ENCODE data around the gene CFHR2. TPM values are rescaled to one million over a fixed set of nuclear protein-coding genes. Genes with fewer than 3 reads are reported as not detected.

CFHR2 gene
- total RNA-seq, 1 donor from 2014 or later = not detected

- H3K27me3 Mint-ChIP-seq = no peaks in the 10 kb centered on the region
- H3K36me3 Mint-ChIP-seq (ENCODE audit: insufficient read depth) = peaks cover 7% of the 10 kb centered on the region
- no peak for TF ChIP-seq CTCF (IDR thresholded peaks at IDR 0.05; ENCODE audit: unreplicated experiment)
- no peak overlapping the region for H3K4me3 Mint-ChIP-seq (ENCODE audit: low read depth)
- no peak overlapping the region for H3K27ac Mint-ChIP-seq
- DNase-seq (ENCODE audit: low spot score, unreplicated experiment) = no peak
- H3K4me1 Mint-ChIP-seq (ENCODE audit: low read depth) = peaks cover 6% of the 10 kb centered on the region
- peaks cover 19% of the 10 kb centered on the region for H3K9me3 Mint-ChIP-seq (ENCODE audit: low read depth)
These were observed 50.4 kb downstream of the CFHR2 start for GRCh38 chr1:196993916-196994315.

- no peak overlapping the region for H3K27ac Mint-ChIP-seq
- no peak for DNase-seq (ENCODE audit: low spot score, unreplicated experiment)
- TF ChIP-seq CTCF (IDR thresholded peaks at IDR 0.05; ENCODE audit: unreplicated experiment) = no peak
These were observed 53.9 kb downstream of the CFHR2 start for GRCh38 chr1:196997423-196997822.

GRCh38 chr1:197001828-197002227 is 58.3 kb downstream of the CFHR2 start:
- H3K27ac Mint-ChIP-seq = no peak overlapping the region
- H3K27me3 Mint-ChIP-seq = no peaks in the 10 kb centered on the region
- DNase-seq (ENCODE audit: low spot score, unreplicated experiment) = no peak
- H3K36me3 Mint-ChIP-seq (ENCODE audit: insufficient read depth) = no peaks in the 10 kb centered on the region
- H3K4me1 Mint-ChIP-seq (ENCODE audit: low read depth) = no peaks in the 10 kb centered on the region
- H3K9me3 Mint-ChIP-seq (ENCODE audit: low read depth) = no peaks in the 10 kb centered on the region
- H3K4me3 Mint-ChIP-seq (ENCODE audit: low read depth) = no peak overlapping the region
- no peak for TF ChIP-seq CTCF (IDR thresholded peaks at IDR 0.05; ENCODE audit: unreplicated experiment)

More at GRCh38 chr1:196997423-196997822, 53.9 kb downstream of the CFHR2 start:
- Mint-ChIP-seq H3K4me3 (ENCODE audit: low read depth) (no peak overlapping the region), H3K4me1 (ENCODE audit: low read depth) (peaks cover 1% of the 10 kb centered on the region), H3K36me3 (ENCODE audit: insufficient read depth) (no peaks in the 10 kb centered on the region), H3K27me3 (no peaks in the 10 kb centered on the region), H3K9me3 (ENCODE audit: low read depth) (no peaks in the 10 kb centered on the region)

- no peak overlapping the region for H3K27ac Mint-ChIP-seq
- no peak for DNase-seq (ENCODE audit: low spot score, unreplicated experiment)
- no peak overlapping the region for H3K4me3 Mint-ChIP-seq (ENCODE audit: low read depth)
- no peaks in the 10 kb centered on the region for H3K27me3 Mint-ChIP-seq
- H3K4me1 Mint-ChIP-seq (ENCODE audit: low read depth) = no peaks in the 10 kb centered on the region
- no peaks in the 10 kb centered on the region for H3K9me3 Mint-ChIP-seq (ENCODE audit: low read depth)
- H3K36me3 Mint-ChIP-seq (ENCODE audit: insufficient read depth) = no peaks in the 10 kb centered on the region
- no peak for TF ChIP-seq CTCF (IDR thresholded peaks at IDR 0.05; ENCODE audit: unreplicated experiment)
These were observed 59.6 kb downstream of the CFHR2 start for GRCh38 chr1:197003132-197003531.

GRCh38 chr1:197008861-197009260 is 65.3 kb downstream of the CFHR2 start:
- Mint-ChIP-seq H3K27ac (no peak overlapping the region), H3K9me3 (ENCODE audit: low read depth) (peaks cover 11% of the 10 kb centered on the region), H3K27me3 (no peaks in the 10 kb centered on the region), H3K4me3 (ENCODE audit: low read depth) (no peak overlapping the region), H3K36me3 (ENCODE audit: insufficient read depth) (no peaks in the 10 kb centered on the region), H3K4me1 (ENCODE audit: low read depth) (no peaks in the 10 kb centered on the region)
- DNase-seq (ENCODE audit: low spot score, unreplicated experiment) = no peak
- no peak for TF ChIP-seq CTCF (IDR thresholded peaks at IDR 0.05; ENCODE audit: unreplicated experiment)

Other genes with a start within 250 kb of the CFHR2 start
- 0.31 and 0.55 TPM in 2 replicates for gene CFHR3, start 168.9 kb upstream of the CFHR2 start, total RNA-seq
- not detected in 2 replicates for gene CFHR1, start 124.0 kb upstream of the CFHR2 start, total RNA-seq
- gene CFHR4, start 55.7 kb upstream of the CFHR2 start, total RNA-seq = not detected in 2 replicates
- gene CFHR5, start 33.8 kb downstream of the CFHR2 start, total RNA-seq = not detected in 2 replicates
- not detected in 2 replicates for gene F13B, start 123.5 kb downstream of the CFHR2 start, total RNA-seq
- gene ASPM, start 202.9 kb downstream of the CFHR2 start, total RNA-seq = 17.1 and 17.5 TPM in 2 replicates

Data from progenitor cell of endocrine pancreas (in vitro differentiated cells).